NCI-H526 treated with DMSO at 0.1 percent for 48 hours (cell line): Measurements from ENCODE around the gene HNRNPU.

Experiments used
- DNase-seq: peaks from one replicate; lab custom pipeline; 2025; lab: John Stamatoyannopoulos, UW

Gene HNRNPU

GRCh38 chr1:244864253-244865027 lies at the start of gene HNRNPU:
TSS of gene HNRNPU (minus strand) at chr1:244864543. CDS start at chr1:244864307, 236 bp downstream.
- peak; percentile 78 for DNase-seq

DNA sequence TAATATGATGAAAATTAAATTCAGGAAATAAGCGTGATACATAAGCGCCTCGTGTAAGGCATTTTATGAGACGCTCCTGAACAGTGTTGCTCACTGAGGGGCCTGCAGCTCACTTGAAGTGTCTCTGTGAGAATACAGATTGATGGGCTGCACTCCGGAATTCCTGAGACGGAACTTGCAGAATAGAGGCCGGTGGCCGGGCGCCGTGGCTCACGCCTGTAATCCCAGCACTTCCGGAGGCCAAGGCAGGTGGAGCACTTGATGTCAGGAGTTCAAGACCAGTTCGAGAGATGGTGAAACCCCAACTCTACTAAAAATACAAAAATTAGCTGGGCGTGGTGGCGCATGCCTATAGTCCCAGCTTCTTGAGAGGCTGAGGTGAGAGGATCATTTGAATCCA lies 49.5 kb upstream of the HNRNPU start:
- DNase-seq: no peak

- no peak for DNase-seq
These were observed 39.8 kb upstream of the HNRNPU start for GRCh38 chr1:244904119-244904518.

DNA sequence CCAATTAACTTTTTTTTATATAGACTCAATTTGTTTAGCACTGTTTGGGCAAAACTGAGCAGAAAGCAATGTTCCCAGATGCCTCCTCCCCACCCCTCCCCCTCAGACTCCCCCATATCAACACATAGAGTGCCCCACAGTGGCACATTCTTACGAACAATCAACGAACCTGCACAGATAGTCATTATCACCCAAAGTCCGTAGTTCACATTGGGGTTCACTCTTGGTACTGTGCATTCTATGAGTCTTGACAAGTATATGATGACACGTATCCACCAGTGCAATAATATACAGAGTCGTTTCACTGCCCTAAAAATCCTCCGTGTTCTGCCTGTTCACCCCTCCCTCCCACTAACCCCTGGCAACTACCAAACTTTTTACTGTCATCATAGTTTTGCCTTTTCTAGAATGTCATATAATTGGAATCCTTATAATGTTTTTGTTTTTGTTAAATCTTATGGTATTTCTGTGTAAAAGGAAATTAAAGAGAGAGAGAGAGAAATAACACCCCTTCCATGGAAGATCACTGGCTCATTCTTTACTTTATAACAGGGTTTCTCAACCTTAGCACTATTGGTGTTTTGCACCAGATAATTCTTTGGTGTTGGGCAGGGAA lies 37.2 kb upstream of the HNRNPU start:
- DNase-seq: no peak

- no peak for DNase-seq
These were observed 33.3 kb upstream of the HNRNPU start for GRCh38 chr1:244897476-244898254.

GRCh38 chr1:244896550-244896949 lies 32.2 kb upstream of the HNRNPU start:
- DNase-seq: no peak

DNA sequence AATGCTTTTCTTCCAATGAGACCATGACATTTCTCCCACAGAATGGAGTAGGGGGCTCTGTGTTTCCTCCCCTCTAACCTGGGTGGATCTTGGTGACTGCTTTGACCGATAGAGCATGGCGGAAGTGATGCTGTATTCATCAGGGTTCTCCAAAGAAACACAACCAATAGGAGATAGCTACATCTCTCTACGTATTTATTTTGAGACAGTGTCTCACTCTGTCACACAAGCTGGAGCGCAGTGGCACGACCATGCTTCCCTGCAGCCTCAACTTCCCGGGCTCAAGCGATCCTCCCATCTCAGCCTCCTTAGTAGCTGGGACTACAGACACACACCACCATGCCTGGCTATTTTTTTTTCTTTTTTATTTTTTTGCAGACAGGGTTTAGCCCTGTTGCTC lies 29.5 kb upstream of the HNRNPU start:
- no peak for DNase-seq

DNA sequence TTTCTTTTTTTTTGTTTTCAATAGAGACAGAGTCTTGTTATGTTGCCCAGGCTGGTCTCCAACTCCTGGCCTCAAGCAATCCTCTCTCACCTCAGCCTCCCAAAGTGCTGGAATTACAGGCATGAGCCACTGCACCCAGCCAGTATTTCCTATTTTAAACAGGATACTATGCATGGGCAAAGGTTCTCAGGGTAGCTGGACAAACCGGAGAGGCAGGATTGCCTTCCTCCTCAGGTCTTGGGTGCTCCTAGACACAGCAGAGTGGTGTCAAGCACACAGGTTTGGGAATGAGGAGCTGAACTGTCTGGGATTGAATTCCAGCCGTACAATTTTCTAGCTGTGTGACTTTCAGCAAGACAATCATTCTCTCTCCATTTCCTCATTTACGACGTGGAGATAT lies 22.9 kb upstream of the HNRNPU start:
- no peak for DNase-seq

DNA sequence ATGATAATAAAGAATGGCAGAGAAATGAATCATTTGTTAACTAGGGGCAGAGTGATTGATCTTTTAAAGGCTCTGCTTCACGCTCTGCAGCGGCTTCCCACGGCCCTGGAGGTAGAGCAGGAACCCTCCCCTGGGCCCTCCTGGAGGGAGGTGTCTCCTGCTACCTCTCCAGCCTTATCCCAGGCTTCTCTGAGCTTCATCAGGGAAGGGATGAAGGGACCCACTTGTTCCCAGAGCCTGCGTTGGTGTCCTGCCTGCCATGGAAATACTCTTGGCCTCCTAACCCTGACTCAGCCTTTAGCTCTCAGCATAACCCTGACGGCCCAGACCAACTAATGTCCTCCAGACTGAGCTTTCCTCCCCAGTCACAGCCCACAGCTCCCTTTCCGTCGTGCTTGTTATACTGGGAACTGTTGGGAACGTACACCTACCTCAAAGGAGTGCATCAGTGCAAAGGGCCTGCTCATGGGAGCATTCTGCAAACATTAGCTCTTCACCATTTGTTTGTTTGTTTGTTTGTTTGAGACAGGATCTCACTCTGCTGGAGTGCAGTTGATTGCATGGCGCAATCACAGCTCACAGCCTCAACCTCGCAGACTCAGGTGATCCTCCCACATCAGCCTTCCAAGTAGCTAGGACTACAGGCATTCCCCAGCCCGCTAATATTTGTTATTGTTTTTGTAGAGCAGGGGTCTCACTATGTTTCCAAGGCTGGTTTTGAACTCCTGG lies 17.4 kb upstream of the HNRNPU start:
- DNase-seq: no peak

DNA sequence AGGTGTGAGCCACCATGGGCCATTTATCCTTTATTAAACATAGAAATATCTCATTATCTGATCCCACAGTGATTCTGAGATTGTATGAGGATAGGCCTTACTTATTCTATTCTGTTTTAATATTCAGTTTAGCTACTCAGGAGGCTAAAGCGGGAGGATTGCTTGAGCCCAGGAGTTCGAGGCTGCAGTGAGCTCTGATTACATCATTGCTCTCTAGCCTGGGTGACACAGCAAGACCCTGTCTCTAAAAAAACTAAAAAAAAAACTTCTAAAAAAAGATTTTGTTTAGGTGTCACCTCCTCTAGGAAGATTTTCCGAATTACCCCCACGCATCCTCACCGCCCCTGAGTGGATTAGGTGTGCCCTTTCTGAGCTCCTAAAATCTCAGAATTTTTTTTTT lies 14.3 kb upstream of the HNRNPU start:
- no peak for DNase-seq

GRCh38 chr1:244876228-244876910 lies 12.0 kb upstream of the HNRNPU start:
- no peak for DNase-seq

- DNase-seq: no peak
These were observed 10.7 kb upstream of the HNRNPU start for GRCh38 chr1:244874974-244875579.

DNA sequence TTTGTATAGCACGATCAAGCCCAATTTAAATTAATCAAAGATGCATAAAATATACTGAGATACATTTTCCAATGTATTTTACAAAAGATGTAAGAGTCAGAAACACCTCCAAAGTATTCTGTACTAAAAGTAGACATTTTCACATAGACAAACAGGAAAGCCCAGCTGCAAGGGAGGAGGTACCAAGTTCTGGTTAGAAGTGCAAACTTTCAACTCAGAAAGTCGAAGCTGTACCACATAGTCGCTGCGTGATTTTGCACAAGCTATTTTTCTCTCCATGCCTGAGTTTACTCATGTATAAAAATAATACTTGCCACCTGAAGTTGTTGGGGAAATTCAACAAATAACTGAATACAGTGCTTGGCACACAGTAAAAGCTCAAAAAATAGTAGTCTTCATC lies 5.6 kb upstream of the HNRNPU start:
- DNase-seq: no peak

DNA sequence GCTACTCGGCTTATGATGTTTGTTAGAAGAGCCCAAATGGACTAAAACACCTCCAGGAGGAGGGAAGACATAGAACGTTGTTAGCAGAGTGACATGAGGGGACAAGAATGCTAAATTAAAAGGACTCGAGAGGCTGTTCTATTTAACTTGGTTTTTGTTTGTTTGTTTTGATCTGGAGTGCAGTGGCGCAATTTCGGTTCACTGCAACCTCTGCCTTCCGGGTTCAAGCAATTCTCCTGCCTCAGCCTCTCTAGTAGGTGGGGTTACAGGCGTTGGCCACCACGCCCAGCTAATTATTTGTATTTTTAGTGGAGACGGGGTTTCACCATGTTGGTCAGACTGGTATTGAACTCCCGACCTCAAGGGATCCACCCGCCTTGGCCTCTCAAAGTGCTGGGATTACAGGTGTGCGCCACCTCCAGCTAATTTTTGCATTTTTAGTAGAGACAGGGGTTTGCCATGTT lies 5.1 kb upstream of the HNRNPU start:
- DNase-seq: no peak

DNA sequence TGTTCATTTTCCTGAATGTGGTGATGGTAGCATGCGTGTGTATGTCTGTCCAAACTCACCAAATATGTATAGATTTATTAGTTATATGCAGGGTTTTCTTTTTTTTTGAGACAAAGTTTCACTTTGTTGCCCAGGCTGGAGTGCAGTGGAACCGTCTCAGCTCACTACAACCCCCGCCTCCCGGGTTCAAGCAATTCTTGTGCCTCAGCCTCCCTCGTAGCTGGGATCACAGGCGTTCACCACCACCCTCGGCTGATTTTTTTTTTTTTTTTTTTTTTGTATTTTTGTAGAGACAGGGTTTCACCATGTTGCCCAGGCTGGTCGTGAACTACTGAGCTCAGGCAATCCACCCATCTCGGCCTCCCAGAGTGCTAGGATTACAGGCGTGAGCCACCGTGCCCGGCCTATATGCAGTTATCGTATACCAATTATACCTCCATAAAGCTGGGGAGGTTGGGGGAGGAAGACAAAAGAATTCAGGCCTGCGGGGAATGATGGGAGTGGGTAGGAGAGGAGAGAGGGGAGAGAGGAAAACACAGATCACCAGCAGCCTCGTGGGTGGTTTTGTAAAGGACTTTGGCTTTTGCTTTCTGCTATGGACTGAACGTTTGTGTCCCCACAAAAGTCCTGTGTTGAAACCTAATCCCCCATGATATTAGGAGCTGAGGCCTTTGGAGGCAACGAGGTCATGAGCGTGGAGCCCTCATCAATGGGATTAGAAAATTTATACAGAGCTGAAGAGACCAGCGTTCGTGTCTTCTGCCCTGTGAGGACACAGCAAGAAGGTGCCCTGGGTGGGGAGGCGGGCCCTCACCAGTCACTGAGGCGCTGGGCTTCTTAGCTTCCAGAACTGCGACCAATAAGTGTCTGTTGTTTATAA lies 4.4 kb upstream of the HNRNPU start:
- no peak for DNase-seq

DNA sequence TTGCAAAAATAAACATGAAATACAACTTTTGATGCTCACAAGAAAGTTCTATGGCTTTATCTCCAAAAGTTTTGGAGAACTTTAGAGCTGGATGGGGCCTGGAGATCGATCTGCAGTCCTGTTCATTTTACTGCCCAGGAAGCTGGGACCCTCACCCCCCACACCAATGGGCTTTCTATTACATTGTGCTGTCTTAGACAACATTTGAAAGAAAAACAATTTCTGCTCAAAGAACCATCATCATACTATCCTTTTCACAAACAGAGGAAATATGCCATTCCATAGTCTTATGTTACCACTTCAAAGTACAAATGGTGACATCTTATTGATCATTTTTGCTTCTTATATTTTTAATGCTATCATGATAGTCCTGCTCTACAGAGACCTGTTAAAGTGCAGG lies 2.0 kb upstream of the HNRNPU start:
- no peak for DNase-seq

- no peak for DNase-seq
These were observed 1.5 kb upstream of the HNRNPU start for GRCh38 chr1:244865820-244866219.

DNA sequence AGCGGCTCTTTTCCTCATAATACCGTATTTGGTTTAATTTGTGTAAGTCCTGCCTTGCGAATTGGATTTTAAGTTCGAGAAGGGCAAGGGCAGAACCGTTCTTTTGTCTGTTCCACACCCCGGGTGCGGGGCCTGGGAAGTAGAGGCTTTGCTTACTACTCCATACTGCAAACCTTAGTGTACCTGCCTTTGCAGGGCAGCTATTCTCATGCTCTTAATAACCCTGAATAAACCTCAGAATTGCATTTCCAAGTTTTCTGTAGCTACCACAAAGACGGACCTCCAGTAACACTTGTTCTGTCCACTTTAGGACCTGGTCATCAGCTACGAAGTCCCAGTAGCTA lies 657 bp upstream of the HNRNPU start:
- DNase-seq: no peak

- no peak for DNase-seq
These were observed 671 bp downstream of the HNRNPU start for GRCh38 chr1:244863491-244864252.
